ENCODE data around the gene CORIN. TPM values are rescaled to one million over a fixed set of nuclear protein-coding genes. Genes with fewer than 3 reads are reported as not detected.

CORIN gene
- total RNA-seq, 1 donor from 2014 or later: 0.05 TPM

GRCh38 chr4:47809654-47810203 is 28.1 kb downstream of the CORIN start:
- no peaks in the 10 kb centered on the region for H3K36me3 Mint-ChIP-seq (ENCODE audit: low read depth)
- no peak overlapping the region for H3K27ac Mint-ChIP-seq (ENCODE audit: unreplicated experiment)
- H3K4me1 Mint-ChIP-seq: no peaks in the 10 kb centered on the region
- TF ChIP-seq, protein P1, sequence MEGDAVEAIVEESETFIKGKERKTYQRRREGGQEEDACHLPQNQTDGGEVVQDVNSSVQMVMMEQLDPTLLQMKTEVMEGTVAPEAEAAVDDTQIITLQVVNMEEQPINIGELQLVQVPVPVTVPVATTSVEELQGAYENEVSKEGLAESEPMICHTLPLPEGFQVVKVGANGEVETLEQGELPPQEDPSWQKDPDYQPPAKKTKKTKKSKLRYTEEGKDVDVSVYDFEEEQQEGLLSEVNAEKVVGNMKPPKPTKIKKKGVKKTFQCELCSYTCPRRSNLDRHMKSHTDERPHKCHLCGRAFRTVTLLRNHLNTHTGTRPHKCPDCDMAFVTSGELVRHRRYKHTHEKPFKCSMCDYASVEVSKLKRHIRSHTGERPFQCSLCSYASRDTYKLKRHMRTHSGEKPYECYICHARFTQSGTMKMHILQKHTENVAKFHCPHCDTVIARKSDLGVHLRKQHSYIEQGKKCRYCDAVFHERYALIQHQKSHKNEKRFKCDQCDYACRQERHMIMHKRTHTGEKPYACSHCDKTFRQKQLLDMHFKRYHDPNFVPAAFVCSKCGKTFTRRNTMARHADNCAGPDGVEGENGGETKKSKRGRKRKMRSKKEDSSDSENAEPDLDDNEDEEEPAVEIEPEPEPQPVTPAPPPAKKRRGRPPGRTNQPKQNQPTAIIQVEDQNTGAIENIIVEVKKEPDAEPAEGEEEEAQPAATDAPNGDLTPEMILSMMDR (conservative IDR thresholded peaks at IDR 0.05): no peak
- no peaks in the 10 kb centered on the region for H3K9me3 Mint-ChIP-seq
- H3K27me3 Mint-ChIP-seq (ENCODE audit: low read depth): peaks cover 5% of the 10 kb centered on the region
- H3K4me3 Mint-ChIP-seq: no peak overlapping the region
- DNase-seq (ENCODE audit: low read depth, low spot score): no peak

- Mint-ChIP-seq H3K36me3 (ENCODE audit: low read depth) (no peaks in the 10 kb centered on the region), H3K4me1 (no peaks in the 10 kb centered on the region), H3K4me3 (no peak overlapping the region), H3K9me3 (peaks cover 7% of the 10 kb centered on the region), H3K27ac (ENCODE audit: unreplicated experiment) (no peak overlapping the region), H3K27me3 (ENCODE audit: low read depth) (no peaks in the 10 kb centered on the region)
- no peak for DNase-seq (ENCODE audit: low read depth, low spot score)
- TF ChIP-seq, protein P1 (conservative IDR thresholded peaks at IDR 0.05): no peak
Observed at GRCh38 chr4:47804598-47804997, 33.3 kb downstream of the CORIN start.

GRCh38 chr4:47801481-47802002 is 36.3 kb downstream of the CORIN start:
- H3K27me3 Mint-ChIP-seq (ENCODE audit: low read depth): no peaks in the 10 kb centered on the region
- H3K36me3 Mint-ChIP-seq (ENCODE audit: low read depth): no peaks in the 10 kb centered on the region
- H3K4me1 Mint-ChIP-seq: no peaks in the 10 kb centered on the region
- TF ChIP-seq, protein P1 (conservative IDR thresholded peaks at IDR 0.05): no peak
- H3K27ac Mint-ChIP-seq (ENCODE audit: unreplicated experiment): no peak overlapping the region
- no peak overlapping the region for H3K4me3 Mint-ChIP-seq
- DNase-seq (ENCODE audit: low read depth, low spot score): no peak
- H3K9me3 Mint-ChIP-seq: peaks cover 7% of the 10 kb centered on the region

GRCh38 chr4:47798165-47798564 is 39.7 kb downstream of the CORIN start:
- H3K4me3 Mint-ChIP-seq: no peak overlapping the region

DNA sequence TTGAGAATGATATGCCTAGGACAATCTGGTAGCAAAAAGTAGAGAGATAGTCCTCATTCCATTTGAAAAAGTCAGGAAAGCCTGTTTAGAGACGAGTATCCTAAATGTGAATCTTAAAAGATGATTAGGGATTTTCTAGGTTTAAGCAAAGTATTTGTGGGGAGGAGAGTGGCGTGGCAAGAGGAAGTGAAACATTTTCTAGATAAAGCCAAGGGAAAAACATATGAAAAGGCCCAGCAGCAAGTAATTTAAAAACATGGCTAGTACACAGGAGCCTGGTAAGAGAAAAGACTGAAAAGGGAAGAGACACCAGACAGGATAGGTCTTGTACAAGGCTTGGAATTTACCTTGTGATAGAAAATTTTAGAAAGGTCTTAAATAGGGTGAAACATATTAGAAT is 45.9 kb downstream of the CORIN start:
- H3K27ac Mint-ChIP-seq (ENCODE audit: unreplicated experiment): no peak overlapping the region

More at GRCh38 chr4:47798165-47798564, 39.7 kb downstream of the CORIN start:
- no peaks in the 10 kb centered on the region for H3K36me3 Mint-ChIP-seq (ENCODE audit: low read depth)
- H3K9me3 Mint-ChIP-seq: peaks cover 3% of the 10 kb centered on the region
- no peaks in the 10 kb centered on the region for H3K4me1 Mint-ChIP-seq
- TF ChIP-seq, protein P1 (conservative IDR thresholded peaks at IDR 0.05): no peak
- no peak for DNase-seq (ENCODE audit: low read depth, low spot score)
- H3K27me3 Mint-ChIP-seq (ENCODE audit: low read depth): no peaks in the 10 kb centered on the region
- no peak overlapping the region for H3K27ac Mint-ChIP-seq (ENCODE audit: unreplicated experiment)

More for the DNA sequence above, 45.9 kb downstream of the CORIN start:
- H3K4me3 Mint-ChIP-seq: no peak overlapping the region
- no peaks in the 10 kb centered on the region for H3K4me1 Mint-ChIP-seq
- no peaks in the 10 kb centered on the region for H3K9me3 Mint-ChIP-seq
- H3K27me3 Mint-ChIP-seq (ENCODE audit: low read depth): no peaks in the 10 kb centered on the region
- H3K36me3 Mint-ChIP-seq (ENCODE audit: low read depth): no peaks in the 10 kb centered on the region
- DNase-seq (ENCODE audit: low read depth, low spot score): no peak
- TF ChIP-seq, protein P1 (conservative IDR thresholded peaks at IDR 0.05): no peak

Data from neural crest cell (in vitro differentiated cells).